ENCODE measurements around the gene NDUFA3.
"Not testable (repeated sequence)": the region's sequence is repeated elsewhere in the genome, so short reads cannot be mapped to it uniquely, and the experiment has no call there.

Gene NDUFA3

GRCh38 chr19:54096617-54097106 is 6.0 kb upstream of the NDUFA3 start:
- CTCF ChIA-PET, result interaction anchor here (1.0 to 2.1 kb wide), 2 partner anchors 73 to 304 kb away, joined by 3 to 6 read pairs; no protein-coding TSS in a partner anchor
- DNase-seq (ENCODE audit: extremely low spot score), result peak; percentile 25
- POLR2A ChIA-PET, result interaction anchor here (0.7 kb wide), 1 partner anchor 1510 kb away, joined by 5 read pairs; no protein-coding TSS in a partner anchor

GRCh38 chr19:54099190-54099902 is 3.3 kb upstream of the NDUFA3 start:
- no peak for DNase-seq (ENCODE audit: extremely low spot score)
- CTCF ChIA-PET, result no interaction called here
- POLR2A ChIA-PET, result no interaction called here
- TF ChIP-seq CTCF (IDR thresholded peaks at IDR 0.05; ENCODE audit: control extremely low read depth, extremely low read depth, low read depth, missing control alignments), result no peak

More at GRCh38 chr19:54096617-54097106, 6.0 kb upstream of the NDUFA3 start:
- peak; percentile 20 for TF ChIP-seq CTCF (IDR thresholded peaks at IDR 0.05; ENCODE audit: control extremely low read depth, extremely low read depth, low read depth, missing control alignments)

GRCh38 chr19:54099903-54100255 is 2.8 kb upstream of the NDUFA3 start:
- POLR2A ChIA-PET; CTCF ChIA-PET; DNase-seq (ENCODE audit: extremely low spot score): not testable (repeated sequence)

- ChIA-PET CTCF (no interaction called here), POLR2A (no interaction called here)
- no peak for DNase-seq (ENCODE audit: extremely low spot score)
- no peak for TF ChIP-seq CTCF (IDR thresholded peaks at IDR 0.05; ENCODE audit: control extremely low read depth, extremely low read depth, low read depth, missing control alignments)
These were observed 2.1 kb upstream of the NDUFA3 start, which contains the start of gene OSCAR for GRCh38 chr19:54100561-54100960. Gene OSCAR (minus strand): TSS chr19:54100803. CDS start chr19:54100792, 11 bp downstream.

GRCh38 chr19:54104998-54105715 is 2.5 kb downstream of the NDUFA3 start:
- no peak for TF ChIP-seq CTCF (IDR thresholded peaks at IDR 0.05; ENCODE audit: control extremely low read depth, extremely low read depth, low read depth, missing control alignments)
- ChIA-PET POLR2A (no interaction called here), CTCF (interaction anchor here (1.3 kb wide), 1 partner anchor 9 kb away, joined by 3 read pairs; no protein-coding TSS in a partner anchor)
- DNase-seq (ENCODE audit: extremely low spot score), result no peak

GRCh38 chr19:54105796-54106195 is 3.1 kb downstream of the NDUFA3 start:
- POLR2A ChIA-PET, result no interaction called here

More at GRCh38 chr19:54105796-54106195, 3.1 kb downstream of the NDUFA3 start:
- TF ChIP-seq CTCF (IDR thresholded peaks at IDR 0.05; ENCODE audit: control extremely low read depth, extremely low read depth, low read depth, missing control alignments), result no peak
- no peak for DNase-seq (ENCODE audit: extremely low spot score)
- CTCF ChIA-PET, result interaction anchor here (1.3 kb wide), 1 partner anchor 8 kb away, joined by 3 read pairs; no protein-coding TSS in a partner anchor

Measured in GM10248 (cell line).